Left ventricle myocardium inferior (tissue), 1 donor: ENCODE data around the gene ZNF599. TPM values are rescaled to one million over a fixed set of nuclear protein-coding genes. Genes with fewer than 3 reads are reported as not detected.

Experiments
- DNase-seq: peaks from one replicate; pipeline ENCODE4 v3.0.0-alpha.2; 2020
- H3K27ac ChIP-seq: fragments of 200-600 bp; replicated peaks from 2 replicates; pipeline ENCODE4 v1.8.0; 2021
- H3K27me3 ChIP-seq: fragments of 200-600 bp; 2 replicates; pipeline ENCODE4 v1.8.0; 2021; ENCODE audit warnings: low read depth
- H3K36me3 ChIP-seq: fragments of 200-600 bp; 2 replicates; pipeline ENCODE4 v1.8.0; 2021
- H3K4me1 ChIP-seq: fragments of 200-600 bp; 2 replicates; pipeline ENCODE4 v1.8.0; 2021
- H3K4me3 ChIP-seq: fragments of 200-600 bp; 2 replicates; pipeline ENCODE4 v1.8.0; 2021; ENCODE audit warnings: mild to moderate bottlenecking, moderate library complexity
- H3K9me3 ChIP-seq: fragments of 200-600 bp; replicated peaks from 2 replicates; pipeline ENCODE4 v1.8.0; 2021
- intact Hi-C: fragments of 100-400 bp; cut with micrococcal nuclease; formaldehyde crosslinking; loops from one replicate; pipeline ENCODE4 v1.11.0; 2022
- total RNA-seq: library from RNA; stranded (reverse); fragmentation: NEBNext Ultra II Directional; extraction: Animal tissue kit (Norgen Biotek cat#: 25700); gene quantifications from one replicate; pipeline ENCODE4 v1.2.1, GENCODE V29; 2021
- TF ChIP-seq, protein P1 (sequence below): fragments of 200-600 bp; IDR thresholded peaks from 2 replicates; pipeline ENCODE4 v1.8.0; 2021; ENCODE audit warnings: antibody characterized with exemption, mild to moderate bottlenecking, borderline replicate concordance
- donor health status: DM: no; HTN: yes; CAD: no; lungs with severe emphysema.

ZNF599 gene
- total RNA-seq, 1 donor from 2014 or later = 4.4 TPM

DNA sequence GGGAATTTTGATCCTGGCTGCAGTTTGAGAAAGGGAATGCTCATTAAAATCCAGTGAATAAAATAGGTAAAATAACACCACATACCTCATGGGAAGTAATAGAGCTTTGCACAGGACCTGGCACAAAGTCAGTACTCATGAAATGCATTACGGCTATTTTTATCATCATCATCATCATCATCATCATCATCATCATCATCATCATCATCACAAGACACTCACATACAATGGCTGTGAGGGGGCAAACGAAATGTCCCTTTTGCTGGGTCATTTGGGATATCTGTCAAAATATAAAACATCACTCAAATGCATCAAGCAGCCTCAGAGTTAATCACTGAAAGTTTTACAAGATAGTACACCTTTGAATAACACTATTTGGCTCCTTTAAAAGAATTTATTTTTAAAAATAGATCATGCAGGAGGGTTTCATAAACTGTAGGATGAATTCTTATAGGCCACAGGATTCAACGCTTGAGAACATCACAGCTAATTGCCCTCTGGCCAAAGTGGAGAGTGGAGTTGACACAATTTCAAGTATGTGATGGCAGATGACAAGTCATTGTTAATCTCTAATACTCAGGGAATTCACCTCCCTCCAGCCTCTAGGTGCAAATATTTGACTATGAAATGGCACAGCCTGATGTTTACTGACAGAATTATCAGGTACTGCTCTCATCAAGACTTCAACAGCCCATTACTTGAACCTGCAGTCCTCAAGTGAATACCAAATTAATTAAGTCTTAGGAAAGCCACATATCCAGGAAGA lies 14.2 kb upstream of the ZNF599 start:
- H3K4me1 ChIP-seq = no peaks in the 10 kb centered on the region
- H3K27ac ChIP-seq = no peak overlapping the region
- no peak overlapping the region for H3K4me3 ChIP-seq
- TF ChIP-seq, protein P1, sequence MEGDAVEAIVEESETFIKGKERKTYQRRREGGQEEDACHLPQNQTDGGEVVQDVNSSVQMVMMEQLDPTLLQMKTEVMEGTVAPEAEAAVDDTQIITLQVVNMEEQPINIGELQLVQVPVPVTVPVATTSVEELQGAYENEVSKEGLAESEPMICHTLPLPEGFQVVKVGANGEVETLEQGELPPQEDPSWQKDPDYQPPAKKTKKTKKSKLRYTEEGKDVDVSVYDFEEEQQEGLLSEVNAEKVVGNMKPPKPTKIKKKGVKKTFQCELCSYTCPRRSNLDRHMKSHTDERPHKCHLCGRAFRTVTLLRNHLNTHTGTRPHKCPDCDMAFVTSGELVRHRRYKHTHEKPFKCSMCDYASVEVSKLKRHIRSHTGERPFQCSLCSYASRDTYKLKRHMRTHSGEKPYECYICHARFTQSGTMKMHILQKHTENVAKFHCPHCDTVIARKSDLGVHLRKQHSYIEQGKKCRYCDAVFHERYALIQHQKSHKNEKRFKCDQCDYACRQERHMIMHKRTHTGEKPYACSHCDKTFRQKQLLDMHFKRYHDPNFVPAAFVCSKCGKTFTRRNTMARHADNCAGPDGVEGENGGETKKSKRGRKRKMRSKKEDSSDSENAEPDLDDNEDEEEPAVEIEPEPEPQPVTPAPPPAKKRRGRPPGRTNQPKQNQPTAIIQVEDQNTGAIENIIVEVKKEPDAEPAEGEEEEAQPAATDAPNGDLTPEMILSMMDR = no peak
- no peaks in the 10 kb centered on the region for H3K9me3 ChIP-seq
- intact Hi-C loops = no loop called here
- peaks cover 63% of the 10 kb centered on the region for H3K27me3 ChIP-seq
- H3K36me3 ChIP-seq = no peaks in the 10 kb centered on the region
- no peak for DNase-seq

DNA sequence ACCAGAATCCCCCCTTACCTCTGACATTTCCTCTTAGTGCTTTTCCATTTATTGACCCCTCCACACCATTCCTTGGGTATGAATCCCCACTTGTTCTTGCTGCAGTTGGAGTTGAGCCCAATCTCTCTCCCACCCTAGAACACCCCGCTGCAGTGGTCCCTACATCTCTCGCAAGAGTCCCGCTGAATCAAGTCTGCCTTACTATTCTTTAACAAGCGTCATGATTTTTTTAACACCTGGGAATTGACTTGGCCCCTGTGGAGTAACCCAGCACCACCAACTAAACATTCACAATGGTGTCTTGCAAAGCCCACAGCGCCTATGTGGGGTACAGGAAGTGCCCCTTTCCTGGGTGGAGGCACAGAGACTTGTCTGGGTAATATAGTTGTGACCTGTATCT lies 13.2 kb upstream of the ZNF599 start:
- Histone ChIP-seq H3K36me3 (no peaks in the 10 kb centered on the region), H3K4me1 (no peaks in the 10 kb centered on the region), H3K4me3 (no peak overlapping the region), H3K27ac (no peak overlapping the region), H3K27me3 (peaks cover 58% of the 10 kb centered on the region), H3K9me3 (no peaks in the 10 kb centered on the region)
- TF ChIP-seq, protein P1 = no peak
- DNase-seq = no peak
- intact Hi-C loops = no loop called here

DNA sequence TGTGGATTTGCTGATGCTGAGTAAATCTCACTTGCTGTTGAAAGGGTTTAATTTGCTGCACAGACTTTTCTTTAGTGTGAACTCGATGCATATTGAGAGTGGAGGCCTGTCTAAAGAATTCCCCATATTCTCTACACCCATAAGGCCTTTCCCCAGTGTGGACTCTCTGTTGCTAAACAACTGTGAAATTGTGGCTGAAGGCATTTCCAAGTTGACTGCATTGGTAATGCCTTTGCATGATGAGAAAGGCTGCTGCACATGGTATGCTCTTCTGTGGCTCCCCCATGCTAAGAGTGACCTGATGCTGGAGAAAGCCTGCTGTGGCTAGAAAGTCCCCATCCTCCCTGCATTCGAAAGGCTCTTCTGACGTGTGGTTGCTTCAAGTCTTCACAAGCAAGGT lies 6.6 kb upstream of the ZNF599 start:
- no peak overlapping the region for H3K27ac ChIP-seq
- intact Hi-C loops = no loop called here
- no peaks in the 10 kb centered on the region for H3K36me3 ChIP-seq
- peaks cover 31% of the 10 kb centered on the region for H3K27me3 ChIP-seq
- no peak for DNase-seq
- H3K9me3 ChIP-seq = peaks cover 11% of the 10 kb centered on the region
- no peak overlapping the region for H3K4me3 ChIP-seq
- H3K4me1 ChIP-seq = no peaks in the 10 kb centered on the region
- TF ChIP-seq, protein P1 = no peak

DNA sequence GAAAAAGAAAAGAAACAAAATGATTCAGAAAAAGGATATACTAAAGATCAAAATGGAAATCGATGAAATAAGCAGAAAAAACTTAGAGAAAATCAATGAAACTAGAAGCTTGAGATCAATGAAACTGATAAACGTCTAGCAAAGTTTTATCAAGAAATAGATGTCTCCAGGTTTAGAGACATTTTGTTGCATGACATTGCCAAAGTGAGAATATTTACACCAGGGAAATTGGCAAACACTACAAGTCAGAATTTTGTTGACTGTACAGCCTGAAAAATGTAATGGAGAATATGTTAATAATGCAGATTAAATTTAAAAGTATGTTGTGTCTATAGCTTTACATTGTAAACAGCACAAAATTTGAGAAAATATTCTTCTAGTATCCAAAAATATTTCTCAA lies 5.3 kb upstream of the ZNF599 start:
- Histone ChIP-seq H3K4me1 (peaks cover 2% of the 10 kb centered on the region), H3K9me3 (peaks cover 11% of the 10 kb centered on the region), H3K27me3 (peaks cover 19% of the 10 kb centered on the region), H3K4me3 (no peak overlapping the region), H3K36me3 (no peaks in the 10 kb centered on the region), H3K27ac (no peak overlapping the region)
- no peak for DNase-seq
- intact Hi-C loops = no loop called here
- TF ChIP-seq, protein P1 = no peak

DNA sequence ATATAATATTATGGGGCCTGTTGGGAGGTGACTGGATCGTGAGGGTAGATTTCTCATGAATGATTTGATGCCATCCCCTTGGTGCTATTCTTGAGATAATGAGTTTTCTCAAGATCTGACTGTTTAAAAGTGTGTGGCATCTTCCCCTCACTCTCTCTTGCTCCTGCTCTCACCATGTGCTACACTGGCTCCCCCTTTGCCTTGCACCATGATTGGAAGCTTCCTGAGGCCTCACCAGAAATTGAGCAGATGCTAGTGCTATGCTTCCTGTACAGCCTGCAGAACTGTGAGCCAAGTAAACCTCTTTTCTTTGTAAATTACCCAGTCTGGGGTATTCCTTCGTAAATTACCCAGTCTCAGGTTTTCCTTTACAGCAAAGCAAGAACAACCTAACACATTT lies 1.8 kb upstream of the ZNF599 start:
- no peak overlapping the region for H3K27ac ChIP-seq
- intact Hi-C loops = no loop called here
- DNase-seq = no peak

More for the DNA sequence above, 1.8 kb upstream of the ZNF599 start:
- H3K27me3 ChIP-seq = peaks cover 4% of the 10 kb centered on the region
- H3K4me1 ChIP-seq = peaks cover 21% of the 10 kb centered on the region
- H3K9me3 ChIP-seq = peaks cover 11% of the 10 kb centered on the region
- no peak overlapping the region for H3K4me3 ChIP-seq
- TF ChIP-seq, protein P1 = no peak
- H3K36me3 ChIP-seq = no peaks in the 10 kb centered on the region
